Omental fat pad (tissue), 4 donors: ENCODE measurements around the gene PYHIN1. TPM values are rescaled to one million over a fixed set of nuclear protein-coding genes. Genes with fewer than 3 reads are reported as not detected.
"Not testable (repeated sequence)": the region's sequence is repeated elsewhere in the genome, so short reads cannot be mapped to it uniquely, and the experiment has no call there.

Experiments
- ATAC-seq: fragments of 150-250 bp; one replicate; pipeline ENCODE4 v1.9.1; 2016; ENCODE audit warnings: mild to moderate bottlenecking, moderate library complexity; ENCODE audit not compliant: low FRiP score
- DNase-seq: peaks from one replicate; pipeline ENCODE4 v3.0.0-alpha.2; 2019; ENCODE audit warnings: low spot score
- total RNA-seq, 4 donors: library from RNA; depleted of rRNA; stranded (reverse); fragments of >200 nt; gene quantifications; one replicate each; pipeline ENCODE4 v1.1.0, GENCODE V29; 2016
- TF ChIP-seq, protein P1 (sequence below), 3 donors: fragments of 450-650 bp; IDR thresholded peaks; one replicate each; pipeline ENCODE4 v1.5.1; 2016 to 2017; ENCODE audit warnings: antibody characterized with exemption in 3 of 3, mild to moderate bottlenecking in 3 of 3, moderate library complexity in 2 of 3

The PYHIN1 gene
- total RNA-seq, 4 donors from 2014 or later: 2.3 to 7.4 (median 3.9) TPM

- ATAC-seq: peak; percentile 93
- TF ChIP-seq, protein P1, sequence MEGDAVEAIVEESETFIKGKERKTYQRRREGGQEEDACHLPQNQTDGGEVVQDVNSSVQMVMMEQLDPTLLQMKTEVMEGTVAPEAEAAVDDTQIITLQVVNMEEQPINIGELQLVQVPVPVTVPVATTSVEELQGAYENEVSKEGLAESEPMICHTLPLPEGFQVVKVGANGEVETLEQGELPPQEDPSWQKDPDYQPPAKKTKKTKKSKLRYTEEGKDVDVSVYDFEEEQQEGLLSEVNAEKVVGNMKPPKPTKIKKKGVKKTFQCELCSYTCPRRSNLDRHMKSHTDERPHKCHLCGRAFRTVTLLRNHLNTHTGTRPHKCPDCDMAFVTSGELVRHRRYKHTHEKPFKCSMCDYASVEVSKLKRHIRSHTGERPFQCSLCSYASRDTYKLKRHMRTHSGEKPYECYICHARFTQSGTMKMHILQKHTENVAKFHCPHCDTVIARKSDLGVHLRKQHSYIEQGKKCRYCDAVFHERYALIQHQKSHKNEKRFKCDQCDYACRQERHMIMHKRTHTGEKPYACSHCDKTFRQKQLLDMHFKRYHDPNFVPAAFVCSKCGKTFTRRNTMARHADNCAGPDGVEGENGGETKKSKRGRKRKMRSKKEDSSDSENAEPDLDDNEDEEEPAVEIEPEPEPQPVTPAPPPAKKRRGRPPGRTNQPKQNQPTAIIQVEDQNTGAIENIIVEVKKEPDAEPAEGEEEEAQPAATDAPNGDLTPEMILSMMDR (IDR thresholded peaks at IDR 0.05): no peak
- no peak for DNase-seq
These were observed 78.5 kb downstream of the PYHIN1 start, which contains the start of gene IFI16 for GRCh38 chr1:159009704-159010361. IFI16 (plus strand) TSS chr1:159009907; CDS start chr1:159014681, 4,774 bp downstream.

GRCh38 chr1:159010391-159010790, 79.0 kb downstream of the PYHIN1 start:
- TF ChIP-seq, protein P1 (IDR thresholded peaks at IDR 0.05): no peak
- DNase-seq (no peak), ATAC-seq (no peak)

- not testable (repeated sequence) for ATAC-seq, DNase-seq
These were observed 79.6 kb downstream of the PYHIN1 start for GRCh38 chr1:159011001-159011400.

DNA sequence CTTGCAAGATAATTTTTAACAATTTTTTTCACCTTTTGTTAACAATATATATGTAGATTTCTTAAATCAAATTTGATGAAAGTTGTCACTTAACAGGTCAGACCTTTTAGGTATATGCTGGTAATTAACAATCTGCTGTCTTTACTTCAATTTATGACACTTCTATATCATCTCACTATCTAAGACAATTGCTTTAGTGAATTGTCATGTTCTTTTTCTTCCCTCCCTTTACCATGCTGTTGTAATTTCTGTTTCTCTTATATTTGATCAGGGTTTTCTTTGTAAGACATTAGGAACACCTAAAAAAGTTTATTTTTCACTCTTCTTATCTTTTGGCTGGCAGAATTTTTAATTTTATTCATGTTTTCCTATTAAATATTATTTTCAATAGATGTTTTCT, 80.4 kb downstream of the PYHIN1 start:
- DNase-seq (no peak), ATAC-seq (no peak)
- TF ChIP-seq, protein P1 (IDR thresholded peaks at IDR 0.05): no peak

DNA sequence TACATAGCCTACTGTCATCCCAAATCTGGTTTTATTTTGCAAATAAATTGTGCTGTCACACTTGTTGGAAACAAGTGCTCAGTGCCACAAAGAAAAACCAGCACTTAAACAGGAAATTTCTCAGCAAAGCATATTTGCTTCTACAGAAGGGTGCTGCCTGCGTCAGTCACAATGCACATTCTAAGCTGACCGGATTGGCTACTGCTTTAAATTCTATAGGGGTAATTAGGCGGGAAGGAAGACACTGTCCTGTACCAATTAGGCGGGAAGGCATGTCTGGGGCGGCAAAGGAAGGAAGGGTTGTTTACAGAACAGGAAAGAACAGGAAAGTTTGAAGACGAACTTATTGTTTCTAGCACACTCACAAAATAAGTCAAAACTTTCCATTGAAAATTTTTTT, 81.1 kb downstream of the PYHIN1 start:
- ATAC-seq (no peak), DNase-seq (no peak)
- TF ChIP-seq, protein P1 (IDR thresholded peaks at IDR 0.05): no peak

- no peak for ATAC-seq
- no peak for DNase-seq
- TF ChIP-seq, protein P1 (IDR thresholded peaks at IDR 0.05): no peak
These were observed 82.7 kb downstream of the PYHIN1 start for GRCh38 chr1:159014003-159014571.

- TF ChIP-seq, protein P1 (IDR thresholded peaks at IDR 0.05): no peak
- DNase-seq (no peak), ATAC-seq (no peak)
These were observed 83.5 kb downstream of the PYHIN1 start for GRCh38 chr1:159014851-159015250.
